RWPE1 (cell line): ENCODE data around the gene PODXL.

Experiments
- CTCF ChIA-PET: fragments of 350-600 bp; sonication (Branson Sonifier 250); formaldehyde crosslinking; extraction: SDS; loops from one replicate; lab custom pipeline; 2021; lab: Yijun Ruan, JAX
- POLR2A ChIA-PET: fragments of 400-600 bp; formaldehyde crosslinking; extraction: SDS; loops from one replicate; lab custom pipeline; 2020; ENCODE audit warnings: antibody characterized with exemption; ENCODE audit not compliant: low non-redundant PET; lab: Yijun Ruan, JAX
- DNase-seq: peaks from one replicate; pipeline ENCODE4 v3.0.0; 2012; ENCODE audit warnings: low spot score
- H3K27ac ChIP-seq: fragments of 450-650 bp; 2 replicates; pipeline ENCODE4 v1.5.1; 2017
- TF ChIP-seq, protein P1 (sequence below): fragments of 450-650 bp; conservative IDR thresholded peaks from 2 replicates; pipeline ENCODE4 v1.5.1; 2017; ENCODE audit warnings: low read depth, mild to moderate bottlenecking

Gene PODXL

DNA sequence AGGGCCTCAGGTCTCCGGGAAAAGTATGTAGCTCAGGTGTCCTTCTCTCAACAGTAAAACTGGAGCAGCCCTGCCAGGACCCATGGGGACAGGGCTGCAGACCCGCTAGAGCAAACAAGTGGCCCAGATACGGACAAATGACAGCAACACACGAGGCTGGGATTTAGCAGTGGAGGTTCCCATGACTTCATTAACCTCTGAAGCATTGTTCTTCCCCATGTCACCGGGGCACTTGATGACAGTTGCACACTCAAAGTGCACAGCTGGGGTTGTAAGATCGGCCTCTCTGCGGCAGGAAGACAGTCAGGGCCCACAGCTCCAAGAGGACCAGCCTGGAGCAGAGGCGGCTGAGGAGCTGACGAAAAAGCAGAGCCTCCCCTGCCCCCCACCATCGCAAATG is 12.5 kb upstream of the PODXL start:
- CTCF ChIA-PET = interaction anchor here (0.6 kb wide), 1 partner anchor 585 kb away, joined by 4 read pairs; no protein-coding TSS in a partner anchor
- TF ChIP-seq, protein P1, sequence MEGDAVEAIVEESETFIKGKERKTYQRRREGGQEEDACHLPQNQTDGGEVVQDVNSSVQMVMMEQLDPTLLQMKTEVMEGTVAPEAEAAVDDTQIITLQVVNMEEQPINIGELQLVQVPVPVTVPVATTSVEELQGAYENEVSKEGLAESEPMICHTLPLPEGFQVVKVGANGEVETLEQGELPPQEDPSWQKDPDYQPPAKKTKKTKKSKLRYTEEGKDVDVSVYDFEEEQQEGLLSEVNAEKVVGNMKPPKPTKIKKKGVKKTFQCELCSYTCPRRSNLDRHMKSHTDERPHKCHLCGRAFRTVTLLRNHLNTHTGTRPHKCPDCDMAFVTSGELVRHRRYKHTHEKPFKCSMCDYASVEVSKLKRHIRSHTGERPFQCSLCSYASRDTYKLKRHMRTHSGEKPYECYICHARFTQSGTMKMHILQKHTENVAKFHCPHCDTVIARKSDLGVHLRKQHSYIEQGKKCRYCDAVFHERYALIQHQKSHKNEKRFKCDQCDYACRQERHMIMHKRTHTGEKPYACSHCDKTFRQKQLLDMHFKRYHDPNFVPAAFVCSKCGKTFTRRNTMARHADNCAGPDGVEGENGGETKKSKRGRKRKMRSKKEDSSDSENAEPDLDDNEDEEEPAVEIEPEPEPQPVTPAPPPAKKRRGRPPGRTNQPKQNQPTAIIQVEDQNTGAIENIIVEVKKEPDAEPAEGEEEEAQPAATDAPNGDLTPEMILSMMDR = no peak
- no peak for DNase-seq
- no peak overlapping the region for H3K27ac ChIP-seq
- POLR2A ChIA-PET = no interaction called here

DNA sequence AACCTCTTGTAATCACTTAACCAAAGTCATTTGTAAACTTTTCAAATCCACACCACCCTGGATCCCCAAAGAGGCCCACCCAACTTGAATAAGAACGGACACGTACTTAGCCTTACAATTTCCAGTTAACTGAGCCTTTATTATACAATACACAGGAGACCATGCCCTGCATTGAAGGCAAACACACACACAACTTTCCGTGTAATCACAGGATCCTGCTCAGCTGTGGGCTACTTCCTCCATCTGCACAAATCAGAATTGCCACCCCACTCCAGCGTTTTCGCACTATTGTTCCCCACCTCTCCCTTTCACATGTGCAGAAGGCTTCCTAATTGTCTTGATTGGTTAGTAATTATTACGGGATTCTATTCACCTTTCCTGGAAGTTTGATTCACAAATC is 12.1 kb upstream of the PODXL start:
- DNase-seq = no peak
- POLR2A ChIA-PET = no interaction called here

DNA sequence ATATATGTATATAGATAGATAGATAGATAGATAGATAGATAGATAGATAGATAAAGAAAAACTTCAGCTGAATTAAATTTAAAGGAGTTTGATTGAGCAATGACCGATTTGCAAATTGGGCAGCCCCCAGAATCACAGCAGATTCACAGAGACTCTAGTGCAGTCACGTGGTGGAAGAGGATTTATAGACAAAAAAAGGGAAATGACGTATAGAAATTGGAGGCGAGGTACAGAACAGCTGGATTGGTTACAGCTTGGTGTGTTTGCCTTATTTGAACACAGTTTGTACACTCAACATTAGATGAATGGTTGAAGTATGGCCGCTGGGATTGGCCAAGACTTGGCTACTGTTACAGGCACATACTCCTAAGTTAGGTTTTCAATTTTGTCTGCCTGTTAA is 8.2 kb upstream of the PODXL start:
- DNase-seq = no peak
- ChIA-PET POLR2A (no interaction called here), CTCF (interaction anchor here (0.7 kb wide), 1 partner anchor 521 kb away, joined by 5 read pairs; no protein-coding TSS in a partner anchor)
- TF ChIP-seq, protein P1 = no peak
- H3K27ac ChIP-seq = no peak overlapping the region

More for the DNA sequence above, 12.1 kb upstream of the PODXL start:
- TF ChIP-seq, protein P1 = no peak
- CTCF ChIA-PET = interaction anchor here (0.6 kb wide), 1 partner anchor 585 kb away, joined by 4 read pairs; no protein-coding TSS in a partner anchor
- H3K27ac ChIP-seq = no peak overlapping the region

DNA sequence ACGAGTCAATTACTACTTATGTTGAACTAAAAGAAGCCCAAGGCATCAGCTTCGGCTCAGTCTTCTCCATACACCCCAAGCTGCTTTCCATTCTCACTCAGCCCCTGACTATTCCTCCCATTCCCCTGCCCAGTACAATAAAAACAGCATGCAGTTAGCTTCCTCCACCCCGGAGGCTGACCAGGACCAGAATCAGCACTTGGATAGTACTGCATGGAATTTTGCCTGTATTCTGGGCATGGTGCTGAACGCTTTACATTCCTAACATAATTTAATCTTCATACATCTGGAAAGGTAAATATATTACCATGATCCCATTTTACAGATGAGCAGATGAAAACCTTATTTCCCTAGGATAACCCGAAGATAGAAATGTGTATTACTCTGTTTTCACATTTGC is 7.5 kb upstream of the PODXL start:
- no peak overlapping the region for H3K27ac ChIP-seq
- ChIA-PET POLR2A (no interaction called here), CTCF (interaction anchor here (0.5 to 0.7 kb wide), 2 partner anchors 520 to 1628 kb away, joined by 3 to 5 read pairs; no protein-coding TSS in a partner anchor)
- TF ChIP-seq, protein P1 = no peak
- no peak for DNase-seq

DNA sequence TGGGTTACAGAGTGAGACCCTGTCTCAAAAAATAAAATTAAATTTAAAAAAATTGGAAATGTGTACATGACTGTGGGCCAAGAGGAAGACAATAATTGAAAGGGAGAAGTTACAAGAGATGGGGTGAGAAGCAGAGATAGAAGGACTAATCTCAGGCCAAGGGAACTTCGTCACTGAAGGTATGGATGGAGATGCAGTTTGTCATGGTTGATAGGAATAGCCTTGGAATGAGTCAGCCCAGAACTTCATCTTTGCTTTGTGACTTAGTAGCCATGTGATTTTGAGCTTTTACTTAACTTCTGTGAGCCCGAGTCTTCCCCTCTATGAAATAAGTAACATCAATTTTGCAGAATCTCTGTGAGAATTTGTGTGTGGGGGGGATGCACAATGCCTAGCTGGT is 6.5 kb upstream of the PODXL start:
- ChIA-PET POLR2A (no interaction called here), CTCF (interaction anchor here (0.7 kb wide), 1 partner anchor 92 kb away, joined by 3 read pairs; no protein-coding TSS in a partner anchor)

DNA sequence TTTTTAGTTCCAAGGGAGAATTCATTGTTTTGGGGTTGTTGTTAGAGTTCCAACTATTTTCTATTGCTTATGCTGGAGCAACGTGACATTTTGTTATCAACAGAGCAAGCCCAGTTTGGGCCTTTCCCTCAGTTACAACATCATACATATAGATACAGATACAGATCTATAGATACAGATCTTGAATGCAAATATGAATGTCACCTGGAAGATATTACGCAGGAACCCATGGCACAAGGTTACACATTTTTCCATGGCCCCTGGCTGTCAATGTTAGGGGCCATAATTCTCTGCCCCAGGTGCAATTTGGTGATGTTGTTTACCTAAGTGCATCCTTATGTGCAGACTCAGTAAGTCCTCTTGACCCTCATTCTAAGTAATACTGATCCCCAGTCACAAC is 3.6 kb upstream of the PODXL start:
- TF ChIP-seq, protein P1 = no peak
- no peak overlapping the region for H3K27ac ChIP-seq
- POLR2A ChIA-PET = no interaction called here
- no peak for DNase-seq
- CTCF ChIA-PET = no interaction called here

More for the DNA sequence above, 6.5 kb upstream of the PODXL start:
- no peak for DNase-seq
- H3K27ac ChIP-seq = no peak overlapping the region
- TF ChIP-seq, protein P1 = no peak
